NCI-H2171 (cell line): ENCODE data around the gene TMEFF1.

ENCODE experiments used
- DNase-seq: peaks from one replicate; lab custom pipeline; 2025; lab: John Stamatoyannopoulos, UW

The TMEFF1 gene

GRCh38 chr9:100577776-100578448 lies 105.0 kb downstream of the TMEFF1 start, which contains the start of gene CAVIN4:
Gene CAVIN4 (plus strand): TSS chr9:100578079. CDS start chr9:100578144, 65 bp downstream.
- no peak for DNase-seq

GRCh38 chr9:100578610-100579009 lies 105.7 kb downstream of the TMEFF1 start:
- DNase-seq, result no peak

- DNase-seq, result no peak
Measured at GRCh38 chr9:100579665-100580064, 106.7 kb downstream of the TMEFF1 start.

GRCh38 chr9:100580257-100580656 lies 107.3 kb downstream of the TMEFF1 start:
- no peak for DNase-seq

GRCh38 chr9:100581081-100581480 lies 108.1 kb downstream of the TMEFF1 start:
- DNase-seq, result no peak

- no peak for DNase-seq
Measured at GRCh38 chr9:100581661-100582060, 108.7 kb downstream of the TMEFF1 start.

GRCh38 chr9:100583014-100583802 lies 110.3 kb downstream of the TMEFF1 start:
- DNase-seq, result no peak

- DNase-seq, result no peak
Measured at GRCh38 chr9:100584951-100585350, 112.0 kb downstream of the TMEFF1 start.

GRCh38 chr9:100586093-100586492 lies 113.1 kb downstream of the TMEFF1 start:
- DNase-seq, result no peak

GRCh38 chr9:100587375-100587774 lies 114.4 kb downstream of the TMEFF1 start:
- DNase-seq, result no peak

GRCh38 chr9:100589582-100589981 lies 116.6 kb downstream of the TMEFF1 start:
- no peak for DNase-seq

GRCh38 chr9:100590481-100590880 lies 117.5 kb downstream of the TMEFF1 start:
- DNase-seq, result no peak

- no peak for DNase-seq
Measured at GRCh38 chr9:100591139-100591538, 118.2 kb downstream of the TMEFF1 start.

GRCh38 chr9:100591639-100592412 lies 118.9 kb downstream of the TMEFF1 start:
- no peak for DNase-seq

- peak; percentile 26 for DNase-seq
Measured at GRCh38 chr9:100595391-100596199, 122.6 kb downstream of the TMEFF1 start.

- no peak for DNase-seq
Measured at GRCh38 chr9:100597236-100597635, 124.3 kb downstream of the TMEFF1 start.

GRCh38 chr9:100598641-100599145 lies 125.7 kb downstream of the TMEFF1 start:
- DNase-seq, result peak; percentile 94

- peak; percentile 23 for DNase-seq
Measured at GRCh38 chr9:100600521-100601079, 127.7 kb downstream of the TMEFF1 start.

- peak; percentile 52 for DNase-seq
Measured at GRCh38 chr9:100601216-100601615, 128.3 kb downstream of the TMEFF1 start.

GRCh38 chr9:100602342-100602801 lies 129.4 kb downstream of the TMEFF1 start:
- peak; percentile 60 for DNase-seq

- DNase-seq, result no peak
Measured at GRCh38 chr9:100605405-100605804, 132.5 kb downstream of the TMEFF1 start.
